ENCODE data around the gene MT1G.

MT1G gene

DNA sequence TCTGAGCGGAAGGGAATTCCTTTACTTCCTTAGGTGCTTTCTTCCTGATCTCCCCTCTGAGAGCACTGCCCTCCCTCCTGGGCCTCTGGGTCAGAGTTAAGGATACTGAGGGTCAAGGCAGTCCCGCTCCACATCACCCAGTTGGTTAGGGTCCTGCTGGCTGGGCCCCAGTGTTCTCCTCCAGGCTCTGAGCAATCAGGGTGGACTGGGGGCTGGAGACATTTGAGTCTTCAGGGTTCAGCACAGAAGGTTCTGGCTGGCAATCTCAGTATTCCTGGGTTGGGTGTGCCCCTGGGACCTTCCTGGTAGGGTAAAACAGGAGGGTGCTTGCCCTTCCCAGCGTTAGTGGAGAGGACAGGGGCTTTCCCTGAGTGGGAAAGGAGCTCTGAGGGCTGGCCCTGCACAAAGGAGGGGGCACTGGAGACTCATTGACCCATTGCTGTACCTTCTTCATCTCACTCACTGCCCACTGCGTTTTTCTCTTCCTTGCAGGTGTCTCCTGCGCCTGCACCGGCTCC, 35.0 kb downstream of the MT1G start:
- TF ChIP-seq, protein P1, sequence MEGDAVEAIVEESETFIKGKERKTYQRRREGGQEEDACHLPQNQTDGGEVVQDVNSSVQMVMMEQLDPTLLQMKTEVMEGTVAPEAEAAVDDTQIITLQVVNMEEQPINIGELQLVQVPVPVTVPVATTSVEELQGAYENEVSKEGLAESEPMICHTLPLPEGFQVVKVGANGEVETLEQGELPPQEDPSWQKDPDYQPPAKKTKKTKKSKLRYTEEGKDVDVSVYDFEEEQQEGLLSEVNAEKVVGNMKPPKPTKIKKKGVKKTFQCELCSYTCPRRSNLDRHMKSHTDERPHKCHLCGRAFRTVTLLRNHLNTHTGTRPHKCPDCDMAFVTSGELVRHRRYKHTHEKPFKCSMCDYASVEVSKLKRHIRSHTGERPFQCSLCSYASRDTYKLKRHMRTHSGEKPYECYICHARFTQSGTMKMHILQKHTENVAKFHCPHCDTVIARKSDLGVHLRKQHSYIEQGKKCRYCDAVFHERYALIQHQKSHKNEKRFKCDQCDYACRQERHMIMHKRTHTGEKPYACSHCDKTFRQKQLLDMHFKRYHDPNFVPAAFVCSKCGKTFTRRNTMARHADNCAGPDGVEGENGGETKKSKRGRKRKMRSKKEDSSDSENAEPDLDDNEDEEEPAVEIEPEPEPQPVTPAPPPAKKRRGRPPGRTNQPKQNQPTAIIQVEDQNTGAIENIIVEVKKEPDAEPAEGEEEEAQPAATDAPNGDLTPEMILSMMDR (conservative IDR thresholded peaks at IDR 0.05; ENCODE audit: low read length) = no peak
- peak overlapping the region; percentile 60 for H3K4me3 ChIP-seq (ENCODE audit: low read length)
- DNase-seq (ENCODE audit: low read depth) = no peak

DNA sequence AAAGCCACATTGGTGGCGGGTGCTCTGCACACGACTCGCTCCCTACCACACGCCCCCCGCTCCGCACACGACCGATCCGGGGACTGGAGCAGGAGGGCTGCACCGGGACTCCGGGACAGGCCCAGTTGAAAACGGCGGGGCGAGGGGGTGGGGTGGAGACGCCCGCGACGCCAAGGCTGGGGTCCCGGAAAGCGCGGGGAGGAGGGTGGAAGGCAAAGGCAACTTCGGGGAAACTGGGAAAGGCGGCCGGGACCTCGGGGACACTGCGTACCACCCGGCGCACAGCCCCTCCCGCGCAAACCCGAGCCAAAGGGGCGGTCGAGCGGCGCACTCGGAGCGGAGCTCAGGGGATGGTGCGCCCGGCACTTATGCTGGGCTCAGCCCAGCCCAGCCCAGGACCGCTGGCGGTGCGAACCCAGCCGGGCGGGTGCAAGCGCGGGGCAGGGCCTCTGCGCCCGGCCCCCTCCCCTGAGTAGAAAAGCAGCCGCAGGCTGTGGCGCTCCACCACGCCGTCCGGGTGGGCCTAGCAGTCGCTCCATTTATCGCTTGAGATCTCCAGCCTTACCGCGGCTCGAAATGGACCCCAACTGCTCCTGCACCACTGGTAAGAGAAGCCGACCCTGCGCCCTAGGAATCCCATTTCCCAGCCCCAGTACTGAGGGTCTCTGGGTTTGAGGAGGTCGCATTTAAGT, 35.6 kb downstream of the MT1G start, which contains the start of gene MT1M:
TSS of gene MT1M (plus strand) at position 504 of the 692 bp plus-strand sequence. CDS start at position 577, 73 bp downstream.
- TF ChIP-seq, protein P1 (conservative IDR thresholded peaks at IDR 0.05; ENCODE audit: low read length) = no peak
- peak within 1 kb of the TSS; percentile 60 for H3K4me3 ChIP-seq (ENCODE audit: low read length)
- DNase-seq (ENCODE audit: low read depth) = no peak

DNA sequence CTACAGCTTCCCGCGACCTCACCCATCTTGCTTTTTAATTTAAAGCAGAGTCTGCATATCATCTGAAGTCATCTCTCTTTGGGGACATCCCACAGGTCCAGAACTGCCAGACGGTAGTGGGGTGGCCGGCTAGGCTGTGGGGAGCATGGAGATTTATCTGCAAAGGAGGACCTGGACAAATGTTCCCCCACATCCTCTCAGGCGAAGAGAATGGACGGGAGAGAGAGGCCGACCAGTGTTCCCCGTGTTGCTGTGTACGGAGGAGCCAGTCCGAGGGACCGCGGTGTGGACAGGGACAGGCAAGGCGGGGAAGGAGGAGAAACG, 36.1 kb downstream of the MT1G start:
- H3K4me3 ChIP-seq (ENCODE audit: low read length) = peak overlapping the region; percentile 60
- DNase-seq (ENCODE audit: low read depth) = no peak

DNA sequence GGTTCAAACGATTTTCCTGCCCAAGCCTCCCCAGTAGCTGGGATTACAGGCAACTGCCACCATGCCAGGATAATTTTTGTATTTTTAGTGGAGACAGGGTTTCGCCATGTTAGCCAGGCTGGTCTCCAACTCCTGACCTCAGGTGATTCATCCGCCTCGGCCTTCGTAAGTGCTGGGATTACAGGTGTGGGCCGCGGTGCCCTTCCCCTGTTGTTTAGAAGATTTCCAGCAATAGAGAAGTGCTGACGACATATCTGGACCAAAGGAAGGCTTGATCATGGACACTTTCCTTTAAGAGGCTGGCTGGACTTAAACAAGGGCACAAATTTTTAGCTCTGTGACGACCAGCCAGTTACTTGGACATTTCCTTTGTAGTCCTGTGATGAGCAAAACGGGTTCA, 36.7 kb downstream of the MT1G start:
- TF ChIP-seq, protein P1 (conservative IDR thresholded peaks at IDR 0.05; ENCODE audit: low read length) = no peak
- no peak for DNase-seq (ENCODE audit: low read depth)
- H3K4me3 ChIP-seq (ENCODE audit: low read length) = no peak overlapping the region

More for the DNA sequence above, 36.1 kb downstream of the MT1G start:
- TF ChIP-seq, protein P1 (conservative IDR thresholded peaks at IDR 0.05; ENCODE audit: low read length) = no peak

DNA sequence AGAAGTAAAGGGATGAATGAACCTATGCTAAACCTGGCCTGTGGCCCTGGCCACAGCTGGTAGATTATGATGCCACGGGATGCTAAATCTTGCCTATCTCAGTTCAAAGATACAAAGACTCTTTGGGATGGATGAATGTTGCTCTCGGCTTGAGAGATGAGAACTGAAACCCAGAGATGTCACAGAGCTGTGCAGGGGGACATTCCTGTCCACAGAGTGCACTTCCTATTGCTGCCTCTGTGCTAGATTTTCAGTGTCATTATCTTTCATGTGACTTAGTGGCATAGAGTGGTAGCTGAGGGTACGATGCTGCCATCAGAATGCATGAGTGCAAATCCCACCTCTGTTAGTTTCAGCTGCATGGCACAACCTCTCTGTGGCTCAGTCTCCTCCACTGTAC, 37.7 kb downstream of the MT1G start:
- TF ChIP-seq, protein P1 (conservative IDR thresholded peaks at IDR 0.05; ENCODE audit: low read length) = no peak
- DNase-seq (ENCODE audit: low read depth) = no peak
- no peak overlapping the region for H3K4me3 ChIP-seq (ENCODE audit: low read length)

DNA sequence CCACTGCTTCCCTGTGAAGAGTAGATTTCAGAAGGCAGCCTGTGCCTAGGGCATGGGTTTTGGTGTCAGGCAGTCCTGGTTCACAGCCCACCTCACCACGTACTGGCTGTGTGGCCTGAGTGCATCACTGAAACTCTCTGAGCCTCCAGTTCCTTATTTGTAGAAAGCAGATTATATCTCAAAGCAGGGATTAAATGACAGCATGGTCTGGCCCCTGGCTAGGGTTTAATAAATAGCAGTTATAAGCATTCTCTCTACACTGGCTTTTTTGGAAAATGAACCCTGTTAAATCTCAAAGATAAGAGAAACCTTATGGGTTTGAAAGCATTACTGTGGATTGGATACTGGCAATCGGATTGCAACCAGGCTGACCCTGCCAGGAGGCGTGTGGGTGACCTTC, 38.3 kb downstream of the MT1G start:
- H3K4me3 ChIP-seq (ENCODE audit: low read length) = no peak overlapping the region
- TF ChIP-seq, protein P1 (conservative IDR thresholded peaks at IDR 0.05; ENCODE audit: low read length) = no peak
- no peak for DNase-seq (ENCODE audit: low read depth)
